SKM-1 treated with dmso at 0.1 percent for 144 hours (cell line): ENCODE measurements around the gene HPSE2.
A peak's percentile ranks its signal among the peaks of the same experiment; 100 is the strongest.
"Not testable (repeated sequence)": the region's sequence is repeated elsewhere in the genome, so short reads cannot be mapped to it uniquely, and the experiment has no call there.

Experiments
- DNase-seq: peaks from one replicate; lab custom pipeline; 2025; ENCODE audit not compliant: unreplicated experiment; lab: John Stamatoyannopoulos, UW

Gene HPSE2

DNA sequence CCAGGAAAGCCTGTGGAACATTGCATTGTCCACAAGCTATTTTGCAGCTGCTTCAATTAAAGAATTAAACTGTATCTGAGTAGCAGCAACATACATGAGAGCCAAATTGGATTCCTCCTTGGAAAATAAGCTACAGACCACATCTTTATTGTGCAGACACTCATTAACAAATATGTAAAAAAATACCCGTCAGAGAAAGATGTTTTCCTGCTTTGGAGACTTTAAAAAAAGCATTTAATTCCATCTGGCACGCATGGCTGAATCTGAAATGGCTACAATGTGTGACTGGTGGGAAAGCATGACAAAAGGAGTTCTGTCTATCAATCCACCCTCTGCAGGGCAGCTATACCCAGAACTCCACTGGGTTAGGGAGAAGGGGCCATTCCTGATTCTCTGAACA lies 715.8 kb downstream of the HPSE2 start:
- DNase-seq = no peak

DNA sequence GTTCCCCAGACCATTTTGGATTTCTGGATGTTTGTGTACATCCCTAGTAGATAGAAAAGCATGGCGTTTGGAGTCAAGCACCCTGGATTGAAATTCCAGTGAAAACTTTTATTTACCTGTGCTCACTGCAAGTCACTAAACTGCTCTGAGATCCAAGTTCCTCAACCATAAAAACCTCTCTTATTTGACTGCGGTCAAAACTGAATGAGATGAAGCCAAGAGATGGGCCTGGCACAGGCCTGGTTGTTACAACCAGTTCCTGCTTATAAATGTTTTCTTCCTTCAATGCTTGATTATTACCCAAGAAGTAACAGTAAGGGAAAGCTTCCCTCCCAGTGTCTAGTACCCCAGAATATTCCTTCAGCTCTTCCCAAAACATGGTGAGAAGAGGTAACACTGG lies 718.0 kb downstream of the HPSE2 start:
- no peak for DNase-seq

DNA sequence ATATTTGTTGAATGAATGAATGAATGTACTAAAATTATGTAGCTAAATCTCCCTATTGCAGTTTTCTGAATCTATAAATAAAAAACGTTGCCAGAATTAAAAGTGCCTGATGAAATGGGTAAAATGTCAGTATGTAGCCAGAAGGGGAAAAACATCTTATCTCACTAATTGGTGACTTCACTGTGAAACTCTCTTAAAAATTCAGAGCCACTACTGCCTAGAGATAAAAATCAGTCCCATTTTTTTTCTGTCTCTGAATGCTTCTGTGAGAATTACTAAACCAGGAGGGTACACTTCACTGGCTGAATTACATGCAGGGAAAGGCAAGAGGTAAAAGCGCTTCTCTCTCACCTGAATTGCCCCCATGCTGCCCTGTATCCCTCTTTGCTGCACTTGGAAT lies 719.3 kb downstream of the HPSE2 start:
- DNase-seq = no peak

DNA sequence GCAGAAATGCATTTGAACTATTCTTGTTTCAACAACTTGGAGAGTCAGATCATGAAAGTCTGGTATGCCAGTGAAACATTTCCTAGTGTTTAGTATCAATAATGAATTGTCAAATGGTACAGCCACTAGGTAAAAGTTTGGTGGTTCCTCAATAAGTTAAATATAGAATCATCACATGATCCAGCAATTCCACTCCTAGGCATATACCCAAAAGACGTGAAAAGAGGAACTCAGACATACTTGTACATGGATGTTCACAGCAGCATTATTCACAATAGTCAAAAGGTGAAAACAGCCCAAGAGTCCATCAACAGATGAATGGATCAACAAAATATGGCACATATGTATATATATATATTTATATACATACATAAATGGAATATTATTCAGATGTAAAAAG lies 721.9 kb downstream of the HPSE2 start:
- DNase-seq = no peak

DNA sequence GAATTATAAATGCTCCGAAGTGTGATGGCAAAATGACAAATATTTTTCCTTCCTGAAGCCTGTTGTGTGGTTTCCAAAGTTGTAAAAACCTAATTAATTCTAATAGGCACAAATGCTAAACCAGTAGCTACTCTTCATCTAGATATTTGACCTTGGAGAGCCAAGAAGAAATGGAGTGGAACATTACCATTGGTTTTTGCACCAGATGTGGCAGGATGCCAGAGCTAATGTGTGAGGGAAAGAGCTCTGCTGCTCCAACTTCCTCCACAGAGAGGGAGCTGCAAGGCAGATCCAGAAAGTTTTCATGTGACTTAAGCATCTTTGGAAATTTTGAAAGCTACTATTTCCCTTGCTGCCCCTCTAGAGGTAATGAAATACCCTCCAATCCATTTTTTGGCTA lies 723.8 kb downstream of the HPSE2 start:
- DNase-seq = no peak

DNA sequence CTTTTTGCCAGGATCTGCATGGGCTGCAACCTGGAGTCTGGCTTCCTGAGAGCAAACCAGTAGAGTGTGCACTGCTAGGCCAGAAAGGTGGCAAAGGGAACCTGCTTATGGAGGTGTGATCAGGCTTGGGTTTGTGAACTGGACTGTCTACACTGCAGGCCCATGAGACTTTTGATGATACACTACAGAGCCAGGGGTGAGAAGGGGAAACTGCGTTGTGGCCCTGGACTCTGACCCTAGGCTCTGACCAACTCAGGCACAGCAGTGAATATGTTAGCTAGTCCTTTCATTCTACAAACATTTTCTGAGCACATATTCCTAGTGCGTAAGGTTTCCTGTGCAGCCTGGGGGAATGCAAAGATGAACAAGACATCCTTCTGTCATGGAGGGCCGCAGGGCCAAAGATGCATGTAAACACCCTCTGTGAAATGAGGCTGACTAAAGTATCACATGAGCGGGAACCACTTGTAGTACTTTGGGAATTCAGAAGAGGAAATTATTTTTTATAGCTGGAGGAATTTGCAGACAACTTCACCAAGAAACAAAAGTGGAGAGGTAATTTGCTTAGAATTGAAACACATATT lies 725.1 kb downstream of the HPSE2 start:
- no peak for DNase-seq

DNA sequence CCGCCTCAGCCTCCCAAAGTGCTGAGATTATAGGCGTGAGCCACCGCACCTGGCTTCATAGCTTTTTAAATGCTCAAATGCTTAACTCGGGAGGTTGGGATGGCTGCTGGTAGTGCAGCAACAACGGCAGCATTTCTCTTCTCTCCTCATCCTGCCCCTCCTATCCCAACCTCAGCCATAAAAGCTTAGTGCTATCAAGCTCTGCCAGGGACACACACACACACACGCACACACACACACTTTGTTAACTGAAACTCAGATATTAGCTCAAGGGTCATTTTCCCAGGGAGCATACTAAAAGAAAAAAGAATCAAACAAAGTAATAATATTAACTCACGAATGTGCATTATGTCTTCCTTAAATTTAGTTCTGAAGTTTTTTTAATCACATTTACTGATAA lies 725.9 kb downstream of the HPSE2 start:
- DNase-seq = no peak

DNA sequence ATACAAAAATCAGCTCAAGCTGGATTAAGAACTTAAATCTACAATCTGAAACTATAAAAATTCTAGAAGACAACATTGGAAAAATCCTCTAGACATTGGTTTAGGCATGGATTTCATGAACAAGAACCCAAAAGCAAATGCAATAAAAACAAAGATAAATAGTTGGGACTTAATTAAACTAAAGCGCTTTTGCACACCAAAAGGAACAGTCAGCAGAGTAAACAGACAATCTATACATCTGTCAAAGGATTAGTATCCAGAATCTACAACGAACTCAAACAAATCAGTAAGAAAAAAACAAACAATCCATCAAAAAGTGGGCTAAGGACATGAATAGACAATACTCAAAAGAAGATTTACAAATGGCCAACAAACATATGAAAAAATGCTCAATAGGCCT lies 733.1 kb downstream of the HPSE2 start:
- DNase-seq = not testable (repeated sequence)

DNA sequence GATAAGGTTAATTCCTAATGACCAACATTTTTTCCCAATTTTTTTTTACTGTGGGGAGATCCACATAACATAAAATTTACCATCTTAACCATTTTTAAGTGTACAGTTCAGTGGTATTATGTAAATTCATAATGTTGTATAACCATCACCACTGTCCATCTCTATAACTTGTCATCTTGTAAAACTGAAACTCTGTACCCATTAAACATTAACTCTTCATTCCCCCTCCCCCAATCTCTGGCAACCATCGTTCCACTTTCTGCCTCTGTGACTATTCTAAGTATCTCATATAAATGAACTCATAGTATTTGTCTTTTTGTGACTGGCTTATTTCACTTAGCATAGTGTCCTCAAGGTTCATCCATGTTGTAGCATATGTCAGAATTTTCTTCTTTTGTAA lies 742.9 kb downstream of the HPSE2 start:
- no peak for DNase-seq

DNA sequence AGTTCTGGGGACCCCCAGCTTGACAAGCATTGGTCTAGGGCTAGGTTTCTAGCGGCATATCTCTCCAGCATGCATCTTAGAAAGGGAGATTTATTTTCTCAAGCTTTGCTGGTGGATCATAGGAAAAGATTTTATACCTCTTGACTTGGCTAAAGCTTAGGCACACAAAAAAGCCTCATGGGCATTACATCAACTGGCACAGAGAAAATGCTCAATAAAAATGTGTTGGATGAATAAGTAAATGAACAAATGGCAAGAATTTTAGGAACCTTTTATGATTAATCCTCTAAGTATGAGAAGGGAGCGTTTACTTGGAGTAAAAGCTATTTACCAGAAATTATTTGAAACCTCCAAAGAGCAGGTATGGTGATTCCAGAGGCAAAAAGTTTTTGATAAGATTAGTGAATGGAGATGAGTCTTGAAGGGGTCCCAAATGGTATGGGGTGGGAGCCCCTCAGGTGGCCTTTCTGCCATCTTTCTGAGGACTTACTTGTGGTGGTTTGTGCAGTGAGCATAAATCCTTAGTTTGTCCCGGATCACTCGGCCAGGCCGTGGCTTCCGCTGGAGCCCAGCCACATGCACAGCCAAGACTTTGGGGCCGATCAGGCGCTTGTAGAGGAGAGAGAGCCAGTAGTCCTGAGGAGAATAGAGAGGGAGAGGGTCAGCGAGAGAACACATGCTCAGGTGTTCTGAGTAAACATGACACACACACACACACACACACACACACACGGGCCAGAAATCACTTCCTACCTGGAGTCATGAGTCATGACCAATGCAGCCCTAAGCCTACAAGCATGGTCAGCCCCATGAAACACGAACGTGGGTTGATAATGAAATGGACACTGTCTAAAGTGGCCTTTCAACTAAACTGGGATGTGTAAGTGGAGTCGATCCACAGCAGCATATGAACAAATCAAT lies 745.8 kb downstream of the HPSE2 start:
- no peak for DNase-seq

DNA sequence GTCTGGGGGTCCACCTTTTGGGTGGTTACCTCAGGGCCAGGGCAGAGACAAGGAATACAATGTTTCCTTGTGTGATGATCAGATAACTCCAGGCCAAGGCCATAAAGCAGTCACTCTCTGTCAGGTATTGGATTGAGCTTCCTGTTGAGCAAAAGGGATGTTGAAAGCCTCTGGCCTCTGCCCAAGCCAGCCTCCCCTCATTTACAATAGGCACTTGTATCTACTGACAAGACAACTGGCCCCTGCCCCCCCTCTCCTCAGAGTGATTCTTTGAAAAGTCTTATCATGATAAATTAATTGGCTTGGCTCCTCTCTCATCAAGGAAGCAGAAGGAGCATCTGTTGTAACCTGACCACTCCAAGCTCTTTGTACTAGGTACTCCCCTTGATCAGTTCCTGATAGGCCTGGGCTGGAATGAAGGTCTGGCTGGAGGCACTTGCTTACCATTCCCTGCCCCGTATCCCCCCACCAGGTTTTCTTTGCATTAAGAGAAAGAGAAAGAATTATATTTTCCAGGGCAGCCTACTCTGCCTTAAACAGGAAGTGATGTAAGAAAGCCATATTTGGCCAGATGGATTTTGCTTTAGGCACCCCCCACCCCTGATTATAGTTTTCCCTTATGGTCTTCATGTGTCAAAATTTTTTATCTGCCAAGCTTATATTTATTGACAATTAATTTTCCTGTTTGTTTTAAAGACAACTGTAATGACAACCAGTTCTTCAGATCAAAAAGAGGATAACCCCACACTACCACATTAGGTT lies 746.8 kb downstream of the HPSE2 start:
- peak; percentile 36 for DNase-seq

DNA sequence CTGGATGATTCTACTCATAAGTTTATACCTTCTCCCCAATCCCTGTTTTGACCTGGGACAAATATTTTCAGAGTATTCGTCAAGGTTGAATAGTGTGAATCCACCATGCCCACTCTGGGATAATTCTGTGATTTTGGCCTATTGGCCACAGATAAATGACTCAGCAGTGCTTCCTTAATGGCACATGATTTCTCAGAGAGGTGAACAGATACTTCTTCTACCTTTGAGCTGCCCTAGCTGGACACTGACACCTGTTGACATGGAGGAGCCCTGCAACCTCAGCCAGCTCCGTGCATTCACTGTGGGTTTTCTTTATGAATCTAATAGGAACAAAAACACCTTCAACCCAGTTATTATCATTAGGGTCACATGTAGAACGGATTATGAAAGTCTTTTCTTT lies 748.0 kb downstream of the HPSE2 start:
- DNase-seq = no peak

DNA sequence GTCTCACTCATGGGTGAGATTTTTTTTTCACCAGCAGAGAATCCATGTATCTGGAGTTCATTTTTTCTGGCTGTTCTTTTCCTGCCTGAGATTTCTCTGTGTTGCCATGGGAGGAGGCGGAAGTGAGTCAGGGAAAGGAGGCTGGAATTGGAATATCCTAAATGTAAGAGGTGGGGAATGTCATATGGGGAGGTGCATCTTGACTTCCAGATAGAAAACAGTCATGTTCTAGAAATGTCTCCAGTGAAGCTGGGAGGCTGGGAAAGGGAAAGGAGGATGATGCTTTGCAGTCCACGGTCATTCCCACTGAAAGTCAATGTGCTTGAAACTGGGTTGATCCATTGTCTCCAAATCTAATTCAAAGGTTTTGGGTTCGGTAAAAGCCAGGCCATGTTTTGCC lies 749.2 kb downstream of the HPSE2 start:
- DNase-seq = no peak

DNA sequence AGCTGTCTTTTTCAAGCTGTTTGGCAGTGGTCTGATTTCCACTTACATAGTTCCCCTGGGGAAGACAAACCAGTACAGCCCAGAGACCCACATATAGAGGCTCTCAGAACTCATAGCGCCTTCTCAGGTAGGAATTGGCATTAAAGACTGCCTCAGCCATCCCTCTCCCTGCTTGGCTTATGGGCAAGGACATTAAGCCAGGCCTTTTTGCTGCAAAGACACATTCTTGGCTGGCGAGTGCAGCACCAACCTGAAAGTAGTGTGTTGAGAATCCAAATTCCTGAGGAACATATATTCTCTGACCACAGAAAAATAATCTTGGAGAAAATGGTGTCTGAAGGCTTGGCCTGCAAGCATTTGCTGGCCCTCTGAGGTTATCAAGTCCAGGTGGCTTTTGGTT lies 749.7 kb downstream of the HPSE2 start:
- DNase-seq = no peak

DNA sequence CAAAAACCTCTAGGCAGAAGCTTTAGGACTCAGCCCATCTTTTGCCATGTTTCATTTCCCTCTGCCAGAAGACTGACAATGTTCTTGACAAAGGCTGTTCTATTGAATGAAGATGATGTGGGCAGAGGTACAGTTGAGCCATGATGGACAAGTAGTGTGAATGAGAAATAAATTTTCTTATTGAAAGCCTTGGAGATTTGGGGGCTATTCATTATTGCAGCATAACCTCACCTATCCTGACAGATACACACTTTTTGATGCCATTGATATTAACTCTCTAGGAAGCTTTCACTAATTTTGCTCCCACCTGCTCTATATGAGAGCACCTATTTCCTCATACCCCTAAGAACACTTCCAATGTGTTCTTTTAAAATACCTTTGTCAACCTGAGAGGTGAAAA lies 752.0 kb downstream of the HPSE2 start:
- no peak for DNase-seq

DNA sequence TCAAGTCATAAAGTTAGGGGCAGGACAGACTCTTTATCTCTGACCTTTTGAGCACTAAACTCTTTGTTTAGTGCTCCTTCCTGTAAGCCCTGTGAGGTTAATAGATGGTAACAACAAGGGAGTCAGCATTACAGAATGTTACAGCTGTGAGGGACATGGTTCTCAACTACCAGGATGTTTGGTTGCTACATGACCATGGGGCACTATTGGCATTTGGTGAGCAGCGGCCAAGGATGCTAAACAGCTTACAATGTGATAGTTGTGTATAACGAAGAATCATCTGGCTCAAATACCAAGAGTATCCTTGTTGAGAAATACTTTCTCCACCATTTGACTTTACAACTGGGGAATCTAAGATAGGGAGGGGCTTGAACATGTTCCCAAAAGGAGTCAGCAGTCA lies 753.6 kb downstream of the HPSE2 start:
- DNase-seq = no peak

DNA sequence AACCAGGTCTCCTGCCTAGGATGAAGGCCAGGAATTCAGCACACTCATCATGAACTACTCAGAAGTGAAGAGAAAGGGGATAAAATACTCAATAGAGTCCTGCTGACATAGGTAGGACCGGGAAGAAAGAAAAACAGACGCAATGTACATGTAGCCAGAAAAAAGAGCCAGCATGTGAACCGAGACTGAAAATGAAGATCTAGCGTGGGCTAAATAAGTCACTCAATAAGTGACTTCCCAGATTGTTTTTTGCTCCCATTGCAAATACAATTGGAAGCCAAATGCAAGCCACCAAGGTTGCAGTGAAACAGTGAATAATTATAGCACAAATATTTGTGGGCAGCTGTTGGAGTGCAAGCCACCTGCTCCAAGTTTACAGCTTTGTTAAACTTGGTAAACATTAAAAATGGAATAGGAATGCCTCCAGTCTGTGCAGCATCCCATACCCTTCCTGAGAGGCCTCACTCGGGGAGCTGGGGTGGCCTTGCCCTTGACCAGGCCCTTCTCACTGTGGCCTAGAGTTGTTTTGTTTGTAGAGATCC lies 754.2 kb downstream of the HPSE2 start:
- DNase-seq = no peak

DNA sequence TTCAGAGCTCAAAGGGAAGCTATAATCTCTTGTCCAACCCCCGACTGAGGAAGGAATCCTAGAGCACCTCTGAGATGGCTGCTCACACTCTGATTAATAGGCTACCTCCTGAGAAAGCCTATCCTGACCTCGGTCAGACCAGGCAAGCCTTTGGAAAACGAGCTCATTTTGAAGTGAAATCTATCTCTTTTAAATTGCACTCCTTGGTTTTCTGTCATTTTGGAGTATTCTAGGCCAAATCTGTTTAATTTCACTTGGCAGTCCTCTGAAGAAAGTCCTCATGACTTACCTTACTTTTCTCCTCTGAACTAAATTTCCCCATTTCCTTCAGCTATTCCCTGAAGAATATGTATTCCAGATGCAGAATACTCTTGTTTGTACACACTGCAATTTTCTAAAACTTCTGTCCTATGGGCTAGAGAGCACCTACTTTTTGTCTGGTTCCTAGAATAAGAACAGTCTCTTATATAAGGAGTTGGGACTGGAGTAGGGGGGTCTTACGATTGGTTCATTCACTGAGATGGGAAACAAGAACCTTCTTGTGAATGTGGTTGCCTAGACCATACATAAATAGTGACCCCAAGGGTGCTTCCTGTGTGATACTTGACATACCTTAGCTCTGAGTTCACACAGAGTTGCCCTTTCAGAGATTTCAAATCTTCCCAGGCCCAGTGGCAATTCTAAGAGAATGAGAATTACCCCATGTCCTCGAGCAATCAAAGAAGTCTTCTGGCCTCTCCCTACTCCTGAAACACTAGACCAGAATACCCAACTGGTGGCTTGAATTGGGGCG lies 757.0 kb downstream of the HPSE2 start:
- no peak for DNase-seq

DNA sequence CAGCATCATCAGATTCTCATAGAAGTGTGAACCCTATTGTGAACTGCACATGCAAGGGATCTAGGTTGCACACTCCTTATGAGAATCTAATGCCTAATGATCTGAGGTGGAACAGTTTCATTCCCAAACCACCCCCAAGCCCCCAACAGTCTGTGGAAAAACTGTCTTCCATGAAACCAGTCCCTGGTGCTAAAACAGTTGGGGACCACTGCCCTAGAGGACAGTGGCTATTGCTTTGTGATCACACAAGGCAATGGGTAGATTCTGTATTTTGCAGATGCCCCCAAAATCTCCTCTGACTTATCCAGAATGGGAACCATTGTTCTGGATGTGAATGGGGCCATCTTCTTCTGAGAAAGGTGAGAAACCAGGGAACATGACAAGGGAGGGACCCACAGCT lies 757.8 kb downstream of the HPSE2 start:
- no peak for DNase-seq

DNA sequence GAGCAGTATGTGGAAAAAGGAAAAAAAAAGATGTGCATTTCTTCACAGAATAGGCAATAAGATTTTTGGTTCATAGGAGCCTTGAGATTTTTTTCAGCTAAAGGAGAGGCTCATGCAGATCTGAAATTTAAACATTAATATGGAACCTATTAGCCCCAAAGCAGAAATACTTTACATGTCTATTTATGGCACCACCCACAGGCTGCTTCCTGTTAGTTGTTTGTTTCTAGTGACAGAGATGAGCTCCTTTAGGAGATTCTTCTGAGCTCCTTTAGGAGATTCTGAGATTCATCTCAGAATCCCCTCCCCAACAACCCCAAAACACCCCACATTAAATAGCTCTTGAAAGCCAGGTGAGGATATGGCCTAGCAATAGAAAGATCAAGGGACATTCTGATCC lies 761.0 kb downstream of the HPSE2 start:
- DNase-seq = no peak

DNA sequence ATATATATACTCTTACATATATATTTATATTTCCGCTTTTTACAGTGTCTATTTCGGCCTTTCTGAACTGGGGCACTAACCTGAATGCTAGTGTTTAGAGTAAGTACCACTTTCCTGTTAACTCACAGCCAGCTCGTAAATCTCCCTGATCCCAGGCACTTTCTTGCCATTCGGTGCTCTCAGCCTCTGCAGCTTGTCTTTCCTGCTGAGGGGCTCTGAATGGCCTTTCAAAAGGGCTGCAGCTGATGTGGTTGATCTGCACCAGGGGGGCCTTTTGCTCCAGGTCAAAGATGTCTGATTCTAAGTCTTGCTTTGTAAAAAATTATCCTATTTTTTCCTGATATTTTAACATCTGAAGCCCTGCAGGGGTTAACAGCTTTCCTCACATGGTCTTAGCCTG lies 763.5 kb downstream of the HPSE2 start:
- DNase-seq = no peak
